Central memory CD4-positive, alpha-beta T cell (primary cell): ENCODE measurements around the gene OLA1.

Experiments used
- DNase-seq: peaks from one replicate; pipeline ENCODE4 v3.0.0; 2022

OLA1 gene

DNA sequence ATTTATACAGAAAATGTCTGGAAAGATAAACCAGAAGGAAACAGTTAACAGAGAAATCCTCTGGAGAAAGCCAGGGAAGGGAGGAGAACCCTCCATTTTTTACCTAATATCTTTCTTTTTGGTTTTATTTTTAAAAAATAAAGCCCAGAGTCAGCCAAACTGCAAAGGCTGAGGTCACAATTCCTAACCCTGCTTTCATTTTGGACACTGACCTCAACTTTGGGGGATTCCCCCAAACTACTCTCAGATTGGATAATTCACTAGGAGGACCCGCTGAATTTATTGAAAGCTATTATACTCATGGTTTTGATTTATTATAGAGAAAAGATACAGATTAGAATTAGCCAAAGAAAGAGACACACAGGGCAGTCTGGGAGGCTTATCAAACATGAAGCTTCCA is 189.9 kb downstream of the OLA1 start:
- no peak for DNase-seq

GRCh38 chr2:174058026-174058425 is 190.3 kb downstream of the OLA1 start:
- DNase-seq = no peak

DNA sequence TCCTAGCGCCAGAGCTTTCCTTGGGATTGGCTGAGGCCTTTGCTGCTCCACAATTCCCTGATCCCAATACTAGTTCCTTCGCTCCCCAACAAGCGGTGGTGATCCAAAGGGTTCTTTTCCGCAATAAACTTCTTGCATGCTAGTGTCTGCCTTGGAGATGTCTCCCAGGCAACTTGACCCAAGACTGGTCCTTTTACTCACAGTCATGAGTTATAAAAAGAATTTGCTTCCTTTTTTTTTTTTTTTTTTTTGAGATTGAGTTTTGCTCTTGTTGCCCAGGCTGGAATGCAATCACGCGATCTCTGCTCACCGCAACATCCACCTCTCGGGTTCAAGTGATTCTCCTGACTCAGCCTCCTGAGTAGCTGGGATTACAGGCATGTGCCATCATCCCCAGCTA is 193.4 kb downstream of the OLA1 start:
- DNase-seq = no peak

DNA sequence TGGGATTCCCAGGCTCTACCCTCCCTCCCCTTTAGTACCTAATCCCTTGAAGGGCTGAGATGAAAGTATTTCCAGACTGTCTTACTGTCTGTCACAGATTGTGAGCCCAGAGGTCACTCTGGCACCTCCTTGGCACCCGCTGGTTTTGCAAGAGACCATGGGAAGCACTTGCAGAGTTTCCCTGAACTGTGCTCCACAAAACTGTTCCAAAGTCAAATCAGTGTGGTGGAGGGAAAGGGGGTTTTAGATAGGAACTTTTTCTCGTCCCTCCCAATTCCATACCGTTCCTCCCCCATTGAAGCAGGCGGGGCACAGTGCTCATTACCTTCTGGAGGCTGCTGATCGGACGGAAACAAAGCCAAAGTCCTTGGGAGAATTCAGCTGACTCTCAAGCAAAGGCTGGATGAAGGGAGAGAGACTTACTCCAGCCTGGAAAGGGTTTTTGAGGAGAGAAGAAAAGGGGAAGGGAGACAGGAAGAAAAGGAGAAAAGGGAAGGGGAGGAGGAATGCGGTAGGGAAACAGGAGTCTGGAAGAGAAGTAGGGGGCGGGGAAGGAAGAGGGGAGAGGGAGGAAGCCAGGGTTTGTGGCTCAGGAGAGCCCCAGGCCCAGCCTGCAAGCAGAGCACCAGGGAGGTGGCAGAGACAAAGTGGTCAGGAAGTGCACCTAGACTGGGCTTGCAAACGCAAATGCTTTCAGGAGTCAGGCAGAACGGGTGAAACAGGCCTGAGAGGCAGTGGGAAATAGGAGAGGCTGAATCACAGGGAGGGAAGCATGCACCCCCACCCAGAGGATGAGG is 194.8 kb downstream of the OLA1 start:
- DNase-seq = no peak

DNA sequence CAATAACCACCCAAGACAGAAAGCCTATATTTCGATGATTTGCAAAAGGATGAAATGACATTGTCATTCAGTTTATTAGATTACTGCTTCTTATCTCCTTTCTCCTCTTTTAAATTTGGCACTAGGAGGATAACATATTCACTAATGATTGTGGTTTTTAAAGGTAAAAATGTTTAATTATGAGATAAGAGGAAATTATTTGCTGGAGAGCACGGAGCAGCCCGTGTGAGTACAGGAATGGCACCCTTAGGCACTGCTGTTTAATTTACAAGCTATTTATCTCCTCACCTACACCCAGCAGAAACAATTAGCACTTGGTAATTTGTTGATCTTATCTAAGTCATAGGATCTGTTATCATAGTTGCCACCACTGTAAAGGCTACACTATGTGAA is 195.8 kb downstream of the OLA1 start:
- no peak for DNase-seq

DNA sequence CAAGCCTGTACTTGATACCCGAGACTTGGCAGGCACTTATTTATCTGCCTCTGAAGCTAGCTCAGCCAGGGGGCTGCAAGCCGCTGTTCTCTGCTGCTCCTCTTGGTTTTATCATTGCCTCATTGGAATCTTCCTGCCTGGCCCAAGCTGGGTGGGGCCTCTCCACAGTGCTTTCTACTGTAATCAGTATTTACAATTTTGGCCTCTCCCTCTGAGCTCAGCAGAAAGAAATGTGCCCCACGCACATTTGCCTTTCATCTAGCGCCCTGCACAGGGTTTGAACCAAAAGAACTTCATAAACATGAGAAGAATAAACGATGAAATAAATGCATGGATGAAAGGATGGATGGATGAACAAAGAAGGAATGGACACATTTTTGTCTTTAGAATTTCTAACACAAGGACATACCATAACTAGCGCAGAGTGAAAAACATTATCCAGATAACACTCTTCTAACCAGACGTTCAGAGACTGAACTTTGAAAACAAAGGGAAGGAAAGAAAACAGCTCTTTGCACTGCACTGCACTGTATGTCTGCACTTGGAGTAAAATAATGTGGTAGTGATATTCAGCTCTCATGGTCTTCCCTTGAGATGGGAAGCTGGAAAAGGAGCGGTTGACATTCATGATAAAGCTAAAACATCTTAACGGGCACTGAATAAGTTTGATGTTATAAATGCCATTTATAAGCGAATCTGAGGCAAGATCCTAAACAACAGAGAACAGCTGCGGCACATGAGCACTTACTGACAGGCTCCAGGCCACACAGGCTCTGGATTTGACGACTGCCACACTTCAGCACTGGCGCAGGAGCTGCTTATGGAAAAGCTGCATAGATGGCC is 196.4 kb downstream of the OLA1 start:
- DNase-seq = no peak

DNA sequence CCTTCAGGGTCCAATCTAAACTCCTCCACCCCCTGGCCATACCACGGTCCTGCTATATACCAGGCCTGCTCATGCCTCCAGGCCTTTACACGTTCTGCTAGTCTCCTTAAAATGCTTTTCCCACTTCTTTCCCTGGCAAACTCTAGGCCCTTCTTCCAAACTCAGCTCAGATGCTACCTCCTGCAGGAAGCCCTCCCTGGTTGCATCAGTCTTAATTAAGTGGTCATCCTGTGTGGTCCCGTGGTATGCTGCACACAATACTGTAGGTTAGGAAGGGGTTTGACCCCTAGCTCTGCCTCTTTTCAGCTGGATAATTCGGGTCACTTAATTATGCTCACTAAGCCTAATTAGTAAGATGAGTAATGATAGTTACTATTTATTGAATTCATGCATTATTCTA is 197.3 kb downstream of the OLA1 start:
- no peak for DNase-seq

DNA sequence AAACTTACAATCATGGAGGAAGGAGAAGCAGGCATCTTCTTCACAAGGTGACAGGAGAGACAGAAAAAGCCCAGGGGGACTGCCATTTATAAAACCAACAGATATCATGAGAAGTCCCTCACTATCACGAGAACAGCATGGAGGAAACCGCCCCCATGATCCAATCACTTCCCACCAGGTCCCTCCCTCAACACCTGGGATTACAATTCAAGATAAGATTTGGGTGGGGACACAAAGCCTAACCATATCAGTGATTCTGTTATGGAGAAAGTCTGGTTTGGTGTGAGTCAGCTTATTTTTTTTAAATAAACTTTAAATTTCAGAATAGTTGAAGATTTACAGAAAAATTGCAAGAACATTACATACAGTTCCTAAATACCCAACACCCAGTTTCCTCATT is 198.4 kb downstream of the OLA1 start:
- DNase-seq = no peak

- DNase-seq = no peak
These were observed 200.1 kb downstream of the OLA1 start for GRCh38 chr2:174048243-174048642.

DNA sequence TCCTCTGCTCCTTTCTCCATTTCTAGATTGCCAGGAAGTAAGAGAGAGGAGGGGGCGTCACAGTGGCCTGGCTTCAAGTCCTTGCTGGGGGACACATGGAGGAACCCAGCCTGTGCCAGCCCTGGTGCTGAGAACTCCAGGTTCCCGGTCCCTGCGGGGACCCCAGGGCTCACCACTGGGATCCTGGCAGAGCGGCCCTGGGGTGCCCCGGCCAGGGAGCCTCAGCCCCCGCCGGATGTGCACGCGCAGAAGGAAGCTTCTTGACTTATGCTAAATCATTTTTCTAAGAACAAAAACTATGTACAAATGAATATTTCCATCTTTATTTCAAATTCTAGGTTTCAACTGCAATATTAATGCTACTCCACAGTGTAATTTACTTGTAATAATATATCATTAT is 200.6 kb downstream of the OLA1 start:
- DNase-seq = no peak

DNA sequence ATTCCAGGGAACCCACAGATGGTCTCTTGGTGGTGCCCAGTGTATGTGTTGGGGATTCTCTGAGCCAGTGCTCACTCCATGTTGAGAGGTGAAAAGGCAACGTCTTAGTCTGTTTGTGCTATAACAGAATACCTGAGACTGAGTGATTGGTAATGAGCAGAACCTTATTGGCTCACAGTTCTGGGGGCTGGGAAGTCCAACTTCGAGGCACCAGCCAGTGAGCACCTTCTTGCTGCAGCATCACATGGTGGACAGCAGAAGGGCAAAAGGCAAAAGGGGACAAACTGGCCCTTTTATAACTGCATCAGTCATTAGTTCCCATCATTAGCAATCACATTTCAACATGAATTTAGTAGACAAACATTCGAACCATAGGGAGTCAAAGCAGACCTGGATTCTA is 202.2 kb downstream of the OLA1 start:
- DNase-seq = no peak

DNA sequence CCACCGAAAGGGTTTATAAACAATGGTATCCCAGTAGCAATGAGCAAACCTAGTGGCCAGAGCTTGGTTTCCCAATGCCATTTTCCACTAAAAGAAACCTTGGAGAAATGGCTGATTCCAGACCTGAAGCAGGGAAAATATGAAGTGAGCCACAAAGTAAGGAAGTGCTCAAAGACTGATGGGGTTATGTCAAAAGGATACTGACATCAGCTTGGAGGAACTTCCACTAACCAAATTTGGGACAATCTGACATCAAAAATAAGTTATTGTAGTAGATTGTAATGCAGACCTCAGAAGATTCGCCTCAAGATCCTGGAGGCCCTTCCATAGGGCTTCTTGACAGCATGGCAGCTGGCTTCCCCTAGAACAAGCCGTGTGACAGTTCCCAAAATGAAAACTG is 203.8 kb downstream of the OLA1 start:
- no peak for DNase-seq

DNA sequence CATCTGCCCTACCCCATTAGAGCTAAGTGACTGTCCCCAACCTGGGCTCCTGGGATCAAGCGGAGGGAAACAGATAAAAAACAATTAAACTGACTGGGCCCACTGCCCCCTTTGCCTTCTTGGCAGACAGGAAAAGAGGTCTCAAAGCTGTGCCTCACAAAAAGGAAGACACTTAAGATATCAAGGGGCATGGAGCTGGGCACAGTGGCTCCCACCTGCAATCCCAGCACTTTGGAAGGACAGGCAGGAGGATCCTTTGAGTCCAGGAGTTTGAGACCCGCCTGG is 208.0 kb downstream of the OLA1 start:
- no peak for DNase-seq

DNA sequence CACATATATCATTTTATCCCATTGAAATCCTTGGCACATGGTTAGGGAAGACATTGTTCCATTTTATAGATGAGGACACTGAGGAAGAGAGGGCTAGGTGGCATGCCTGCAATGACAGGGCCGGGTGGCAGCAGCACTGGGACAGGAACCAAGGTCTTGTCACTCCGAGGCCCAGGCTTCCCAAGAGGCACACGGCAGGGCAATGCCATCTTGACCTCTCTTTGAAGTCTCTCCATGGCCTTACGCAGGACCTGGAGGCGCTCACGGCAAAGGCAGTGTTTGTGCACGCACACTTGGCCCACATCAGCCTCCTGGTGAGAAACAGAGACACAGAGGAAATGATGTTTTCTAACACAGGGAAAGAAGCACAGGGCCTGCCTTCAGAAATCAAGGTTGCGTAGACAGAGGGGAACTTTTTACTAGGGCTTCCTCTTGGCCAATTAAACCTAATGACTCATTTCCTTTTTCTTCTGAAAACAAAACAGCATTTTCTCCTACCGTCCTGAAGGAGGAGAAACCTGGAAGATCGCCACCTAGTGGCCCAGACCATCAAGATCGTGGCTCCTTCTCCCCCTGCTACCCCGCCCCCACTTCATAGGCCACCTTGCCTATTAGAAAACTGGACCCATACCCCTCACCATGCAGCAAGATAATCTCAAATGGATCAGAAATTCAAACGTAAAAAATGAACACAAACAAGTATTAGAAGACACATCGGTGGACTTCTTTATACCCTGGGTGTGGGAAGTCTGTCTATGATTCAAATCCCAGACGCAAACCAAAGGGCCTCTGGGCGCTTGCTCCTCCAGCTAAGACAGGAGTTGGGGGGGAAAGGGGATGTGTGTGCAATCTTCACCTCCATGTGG is 208.5 kb downstream of the OLA1 start:
- DNase-seq = peak; percentile 82

- DNase-seq = no peak
These were observed 209.9 kb downstream of the OLA1 start for GRCh38 chr2:174038462-174038861.

- DNase-seq = no peak
These were observed 211.5 kb downstream of the OLA1 start for GRCh38 chr2:174036825-174037224.

DNA sequence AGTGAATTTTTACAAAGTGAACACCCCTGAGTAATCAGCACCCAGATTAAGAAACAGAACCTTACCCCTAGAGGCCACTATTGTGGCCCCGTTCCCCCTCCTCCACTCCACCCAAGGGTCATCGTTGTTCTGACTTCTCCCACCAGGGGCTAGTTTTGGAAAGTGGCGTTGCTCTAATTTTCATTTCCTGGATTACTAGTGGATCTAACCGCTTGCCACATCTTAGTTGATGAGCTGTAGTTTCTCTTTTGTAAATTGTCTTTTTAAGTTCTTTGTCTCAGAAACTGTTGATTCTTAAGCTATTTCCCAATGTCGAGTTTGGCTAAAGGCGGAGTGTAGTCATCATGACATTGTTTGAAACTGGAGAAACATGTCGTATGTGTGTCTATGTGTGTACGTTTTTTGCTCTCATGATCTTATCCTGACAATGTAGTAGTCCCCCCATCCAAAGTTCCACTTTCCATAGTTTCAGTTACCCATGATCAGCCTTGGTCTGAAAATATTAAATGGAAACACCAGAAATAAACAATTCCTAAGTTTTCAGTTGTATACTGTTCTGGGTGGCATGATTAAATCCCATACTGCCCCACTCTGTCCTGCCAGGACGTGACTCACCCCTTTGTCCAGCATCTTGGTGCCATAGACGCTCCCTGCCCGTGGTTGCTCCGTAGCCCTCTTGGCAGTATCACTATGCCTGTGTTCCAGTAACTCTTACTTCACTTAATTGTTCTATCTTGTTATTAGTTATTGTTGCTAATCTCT is 212.2 kb downstream of the OLA1 start:
- DNase-seq = no peak

- no peak for DNase-seq
These were observed 213.2 kb downstream of the OLA1 start for GRCh38 chr2:174035117-174035635.

DNA sequence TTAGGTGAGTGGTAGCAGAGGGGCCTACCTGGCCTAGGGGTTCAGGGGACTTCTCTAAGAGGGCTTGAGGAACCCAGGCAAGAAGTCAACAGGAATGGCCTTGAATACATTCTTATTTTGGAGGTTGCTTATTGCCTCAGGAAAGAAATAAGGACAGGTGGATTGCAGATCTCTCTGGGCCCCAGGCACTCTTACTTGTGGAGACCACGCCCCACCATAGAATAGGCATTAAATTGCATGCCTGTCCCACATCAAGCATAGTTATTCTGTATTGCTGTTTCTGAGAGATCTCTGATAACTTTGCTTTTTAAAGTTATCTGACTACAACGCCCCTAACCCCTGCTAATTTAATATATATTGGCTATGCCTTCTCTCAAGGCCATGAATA is 215.2 kb downstream of the OLA1 start:
- DNase-seq = no peak

GRCh38 chr2:174031226-174031625 is 217.1 kb downstream of the OLA1 start:
- DNase-seq = no peak

DNA sequence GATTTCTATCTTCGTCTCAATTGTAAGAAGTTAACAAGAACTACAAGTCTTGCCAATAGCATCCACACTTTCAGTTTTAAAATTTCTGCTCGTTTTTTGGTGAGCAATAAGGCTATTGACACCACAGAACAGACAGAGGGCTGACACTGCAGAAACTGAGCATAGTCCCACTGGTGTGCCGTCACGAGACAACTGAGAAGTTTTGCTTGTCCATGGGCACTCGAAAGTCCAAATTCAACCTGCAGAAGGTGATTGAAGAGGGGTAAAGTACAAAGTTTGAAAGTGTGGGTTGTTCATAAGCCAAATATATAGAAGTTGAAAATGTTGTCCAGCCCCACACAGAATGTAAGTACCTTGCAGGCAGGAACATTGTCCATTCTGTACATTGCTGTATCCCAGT is 219.4 kb downstream of the OLA1 start:
- DNase-seq = no peak

DNA sequence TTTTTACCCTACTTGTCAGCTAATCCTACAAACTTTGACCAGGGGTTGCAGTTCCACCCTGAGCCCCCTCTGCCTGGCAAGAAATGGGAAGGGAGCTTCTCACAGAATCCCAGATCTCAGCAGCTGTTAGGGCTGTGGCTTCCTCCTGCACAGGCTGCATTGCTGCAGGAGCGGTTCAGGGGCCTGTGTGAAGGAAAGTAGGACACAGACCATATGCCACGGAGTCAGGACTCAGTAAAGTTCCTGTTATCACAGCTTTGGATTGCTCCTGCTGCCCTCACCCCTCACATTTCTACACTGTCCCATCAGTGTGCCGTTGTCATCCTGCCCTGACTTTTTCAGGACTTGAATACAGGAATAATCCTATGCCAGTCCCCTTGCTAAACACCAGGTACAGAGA is 220.4 kb downstream of the OLA1 start:
- DNase-seq = no peak
